Measurements from ENCODE around the gene ESR2. TPM values are rescaled to one million over a fixed set of nuclear protein-coding genes. Genes with fewer than 3 reads are reported as not detected.

Gene ESR2
- total RNA-seq, 1 donor from 2014 or later, result 0.17 TPM

DNA sequence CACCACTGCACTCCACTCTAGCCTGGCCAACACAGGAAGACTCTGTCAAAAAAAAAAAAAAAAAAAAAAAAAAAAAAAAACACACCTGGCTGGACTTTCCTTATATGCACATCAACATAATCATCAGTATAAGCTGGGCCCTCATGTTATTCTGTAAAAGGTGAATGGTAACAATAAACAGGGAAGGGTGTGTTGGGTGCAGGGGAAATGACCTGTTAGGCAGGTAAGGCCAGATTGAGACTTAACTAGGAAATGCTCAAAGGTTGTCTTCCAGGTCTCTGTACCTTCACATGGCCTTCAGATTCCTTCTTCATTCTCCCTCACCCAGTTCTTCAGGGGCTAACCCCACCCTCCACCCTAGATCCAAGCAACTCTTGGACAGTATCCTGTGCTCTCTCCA, 47.5 kb downstream of the ESR2 start:
- Histone ChIP-seq H3K4me3 (ENCODE audit: low read depth, low read length) (no peak overlapping the region), H3K36me3 (ENCODE audit: control insufficient read depth, insufficient read depth, low read length) (no peaks in the 10 kb centered on the region), H3K27me3 (ENCODE audit: control insufficient read depth, insufficient read depth, low read length) (no peaks in the 10 kb centered on the region)
- no peak for DNase-seq (ENCODE audit: low read depth)
- TF ChIP-seq, protein P1, sequence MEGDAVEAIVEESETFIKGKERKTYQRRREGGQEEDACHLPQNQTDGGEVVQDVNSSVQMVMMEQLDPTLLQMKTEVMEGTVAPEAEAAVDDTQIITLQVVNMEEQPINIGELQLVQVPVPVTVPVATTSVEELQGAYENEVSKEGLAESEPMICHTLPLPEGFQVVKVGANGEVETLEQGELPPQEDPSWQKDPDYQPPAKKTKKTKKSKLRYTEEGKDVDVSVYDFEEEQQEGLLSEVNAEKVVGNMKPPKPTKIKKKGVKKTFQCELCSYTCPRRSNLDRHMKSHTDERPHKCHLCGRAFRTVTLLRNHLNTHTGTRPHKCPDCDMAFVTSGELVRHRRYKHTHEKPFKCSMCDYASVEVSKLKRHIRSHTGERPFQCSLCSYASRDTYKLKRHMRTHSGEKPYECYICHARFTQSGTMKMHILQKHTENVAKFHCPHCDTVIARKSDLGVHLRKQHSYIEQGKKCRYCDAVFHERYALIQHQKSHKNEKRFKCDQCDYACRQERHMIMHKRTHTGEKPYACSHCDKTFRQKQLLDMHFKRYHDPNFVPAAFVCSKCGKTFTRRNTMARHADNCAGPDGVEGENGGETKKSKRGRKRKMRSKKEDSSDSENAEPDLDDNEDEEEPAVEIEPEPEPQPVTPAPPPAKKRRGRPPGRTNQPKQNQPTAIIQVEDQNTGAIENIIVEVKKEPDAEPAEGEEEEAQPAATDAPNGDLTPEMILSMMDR (IDR thresholded peaks at IDR 0.05; ENCODE audit: insufficient read depth, low read length, poor library complexity, severe bottlenecking), result no peak

DNA sequence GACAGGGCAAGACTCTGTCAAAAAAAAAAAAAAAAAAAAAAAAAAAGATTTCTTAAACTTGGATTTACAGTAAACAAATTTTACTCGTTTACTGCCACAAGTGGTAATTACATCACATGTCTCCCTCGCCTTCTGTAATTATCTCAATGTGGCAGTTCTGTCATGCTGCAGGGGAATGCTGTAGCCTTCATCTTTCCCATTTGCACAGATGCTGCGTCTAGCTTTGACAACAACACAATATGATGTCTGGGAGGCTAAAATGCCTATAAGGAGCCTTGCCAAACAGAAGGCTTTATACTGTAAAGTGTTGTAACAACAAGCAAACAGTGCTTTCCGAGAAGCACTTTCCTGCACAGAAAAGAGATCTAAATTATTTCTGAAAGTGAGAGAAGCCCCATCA, 48.7 kb downstream of the ESR2 start:
- no peak overlapping the region for H3K4me3 ChIP-seq (ENCODE audit: low read depth, low read length)
- DNase-seq (ENCODE audit: low read depth), result no peak
- TF ChIP-seq, protein P1 (IDR thresholded peaks at IDR 0.05; ENCODE audit: insufficient read depth, low read length, poor library complexity, severe bottlenecking), result no peak
- no peaks in the 10 kb centered on the region for H3K36me3 ChIP-seq (ENCODE audit: control insufficient read depth, insufficient read depth, low read length)
- no peaks in the 10 kb centered on the region for H3K27me3 ChIP-seq (ENCODE audit: control insufficient read depth, insufficient read depth, low read length)

DNA sequence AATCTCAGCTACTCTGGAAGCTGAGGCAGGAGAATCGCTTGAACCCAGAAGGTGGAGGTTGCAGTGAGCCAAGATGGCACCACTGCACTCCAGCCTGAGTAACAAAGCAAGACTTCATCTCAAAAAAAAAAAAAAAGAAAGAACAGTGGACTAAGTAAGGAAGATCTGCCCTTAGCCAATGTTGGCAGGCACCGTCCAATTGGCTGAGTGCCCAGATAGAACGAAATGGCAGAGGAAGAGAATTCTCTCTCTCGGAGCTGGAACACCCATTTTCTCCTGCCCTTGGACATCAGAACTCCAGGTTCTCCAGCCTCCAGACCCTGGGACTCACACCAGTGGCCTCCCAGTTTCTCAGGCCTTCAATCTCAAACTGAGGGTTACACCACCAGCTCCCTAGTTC, 49.9 kb downstream of the ESR2 start:
- TF ChIP-seq, protein P1 (IDR thresholded peaks at IDR 0.05; ENCODE audit: insufficient read depth, low read length, poor library complexity, severe bottlenecking), result no peak
- no peak for DNase-seq (ENCODE audit: low read depth)
- H3K4me3 ChIP-seq (ENCODE audit: low read depth, low read length), result no peak overlapping the region
- H3K27me3 ChIP-seq (ENCODE audit: control insufficient read depth, insufficient read depth, low read length), result no peaks in the 10 kb centered on the region
- H3K36me3 ChIP-seq (ENCODE audit: control insufficient read depth, insufficient read depth, low read length), result no peaks in the 10 kb centered on the region

DNA sequence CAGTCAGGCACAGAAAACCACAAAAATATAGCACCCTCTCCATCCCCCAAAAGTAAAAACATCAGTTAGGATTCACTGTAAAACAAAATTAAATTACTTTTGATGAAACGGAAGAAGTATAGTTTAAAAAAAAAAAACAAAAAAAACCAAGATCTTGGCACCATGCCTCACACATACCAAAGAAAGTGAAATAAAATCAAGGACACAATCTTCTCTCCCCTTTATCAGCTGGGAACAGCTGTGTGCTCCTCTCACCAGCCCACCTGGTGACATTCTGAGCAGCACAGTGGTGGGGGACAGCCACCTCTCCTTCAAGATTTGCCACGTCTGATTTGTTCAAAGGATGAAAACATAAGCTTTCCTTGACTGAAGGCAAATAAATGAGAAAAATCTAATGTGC, 55.5 kb downstream of the ESR2 start:
- TF ChIP-seq, protein P1 (IDR thresholded peaks at IDR 0.05; ENCODE audit: insufficient read depth, low read length, poor library complexity, severe bottlenecking), result no peak
- H3K36me3 ChIP-seq (ENCODE audit: control insufficient read depth, insufficient read depth, low read length), result no peaks in the 10 kb centered on the region
- DNase-seq (ENCODE audit: low read depth), result no peak

DNA sequence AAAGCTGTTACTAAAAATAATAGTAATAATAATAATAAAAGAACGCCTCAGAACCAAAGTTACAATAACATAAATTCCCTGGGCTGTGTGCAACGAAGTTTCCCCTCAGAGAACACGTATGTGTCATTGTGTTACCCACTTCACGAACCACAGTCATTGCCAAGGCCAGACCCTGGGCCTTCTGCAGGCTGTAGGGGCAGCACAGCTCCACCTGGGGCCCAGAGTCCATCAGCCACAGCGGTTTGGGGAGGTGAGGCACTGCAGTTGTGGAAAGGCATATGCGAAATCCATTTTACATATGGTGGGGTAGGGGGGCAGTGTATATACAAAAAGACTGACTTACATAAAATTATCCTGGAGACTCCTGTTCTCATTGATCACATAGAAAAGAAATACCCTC, 56.1 kb downstream of the ESR2 start:
- no peaks in the 10 kb centered on the region for H3K36me3 ChIP-seq (ENCODE audit: control insufficient read depth, insufficient read depth, low read length)
- H3K4me3 ChIP-seq (ENCODE audit: low read depth, low read length), result no peak overlapping the region
- TF ChIP-seq, protein P1 (IDR thresholded peaks at IDR 0.05; ENCODE audit: insufficient read depth, low read length, poor library complexity, severe bottlenecking), result no peak
- no peaks in the 10 kb centered on the region for H3K27me3 ChIP-seq (ENCODE audit: control insufficient read depth, insufficient read depth, low read length)
- no peak for DNase-seq (ENCODE audit: low read depth)

More for the DNA sequence above, 55.5 kb downstream of the ESR2 start:
- Histone ChIP-seq H3K4me3 (ENCODE audit: low read depth, low read length) (no peak overlapping the region), H3K27me3 (ENCODE audit: control insufficient read depth, insufficient read depth, low read length) (no peaks in the 10 kb centered on the region)

Measured in kidney epithelial cell (primary cell).